Endodermal cell (in vitro differentiated cells): ENCODE measurements around the gene SERPINA12. TPM values are rescaled to one million over a fixed set of nuclear protein-coding genes. Genes with fewer than 3 reads are reported as not detected.

Source experiments
- DNase-seq: peaks from one replicate; pipeline ENCODE4 v3.0.0-alpha.2; 2017
- H3K27ac ChIP-seq: 2 replicates; pipeline ENCODE4 v1.5.1; 2013; ENCODE audit warnings: mild to moderate bottlenecking, low read depth, low read length, moderate library complexity
- H3K27me3 ChIP-seq: 2 replicates; pipeline ENCODE4 v1.6.1; 2013; ENCODE audit warnings: mild to moderate bottlenecking, low read length, moderate library complexity; ENCODE audit not compliant: insufficient read depth, control insufficient read depth, poor library complexity, severe bottlenecking
- H3K36me3 ChIP-seq: 2 replicates; pipeline ENCODE4 v1.7.0; 2013; ENCODE audit warnings: mild to moderate bottlenecking, low read length, moderate library complexity; ENCODE audit not compliant: control insufficient read depth, insufficient read depth
- H3K4me1 ChIP-seq: one replicate; pipeline ENCODE4 v1.7.0; 2013; ENCODE audit warnings: low read length; ENCODE audit not compliant: control insufficient read depth, insufficient read depth
- H3K4me3 ChIP-seq: 2 replicates; pipeline ENCODE4 v1.5.1; 2013; ENCODE audit warnings: mild to moderate bottlenecking, low read length, moderate library complexity
- H3K9ac ChIP-seq: 2 replicates; pipeline ENCODE4 v1.6.1; 2013; ENCODE audit warnings: mild to moderate bottlenecking, low read length, moderate library complexity; ENCODE audit not compliant: poor library complexity, severe bottlenecking; ENCODE audit errors: extremely low read depth
- H3K9me3 ChIP-seq: 2 replicates; pipeline ENCODE4 v1.6.1; 2013; ENCODE audit warnings: mild to moderate bottlenecking, low read length, moderate library complexity; ENCODE audit not compliant: control insufficient read depth
- H3K27ac Mint-ChIP-seq: 2 replicates; pipeline ENCODE4 v1.8.0; 2020; ENCODE audit warnings: mixed read lengths
- H3K27me3 Mint-ChIP-seq: 2 replicates; pipeline ENCODE4 v1.8.0; 2021; ENCODE audit warnings: mild to moderate bottlenecking, mixed read lengths; ENCODE audit not compliant: insufficient read depth
- H3K36me3 Mint-ChIP-seq: 2 replicates; pipeline ENCODE4 v1.8.0; 2020; ENCODE audit warnings: low read depth, mixed read lengths
- H3K4me1 Mint-ChIP-seq: 2 replicates; pipeline ENCODE4 v1.8.0; 2020; ENCODE audit warnings: mixed read lengths
- H3K4me3 Mint-ChIP-seq: 2 replicates; pipeline ENCODE4 v1.8.0; 2020; ENCODE audit warnings: mild to moderate bottlenecking, moderate library complexity, mixed read lengths
- H3K9me3 Mint-ChIP-seq: 2 replicates; pipeline ENCODE4 v1.8.0; 2020; ENCODE audit warnings: mild to moderate bottlenecking, mixed read lengths
- WGBS, 2 experiments: methylation state at CpG; one replicate each; pipeline versions ENCODE4 v1.1.5 to v1.1.7; 2013; ENCODE audit warnings: missing lambda C conversion rate in 2 of 2, mixed read lengths in 1 of 2; ENCODE audit not compliant: insufficient coverage in 1 of 2, insufficient read length in 1 of 2; 5-methylcytosine and 5-hydroxymethylcytosine counted together
- total RNA-seq, 2 donors: library from RNA; stranded (reverse); fragmentation: NEBNext Ultra II Directional in 1 of 2; extraction: Animal tissue kit (Norgen Biotek cat#: 25700) in 1 of 2; gene quantifications; 2 replicates in 1 of 2; 3 replicates in 1 of 2; pipeline ENCODE4 v1.2.1, GENCODE V29; 2021
- TF ChIP-seq, protein P1 (sequence below): fragments of 200-600 bp; sonication (generic); conservative IDR thresholded peaks from 2 replicates; pipeline ENCODE4 v1.5.0; 2021; ENCODE audit warnings: antibody characterized with exemption, mild to moderate bottlenecking

SERPINA12 gene
- total RNA-seq, 2 donors from 2014 or later: not detected

DNA sequence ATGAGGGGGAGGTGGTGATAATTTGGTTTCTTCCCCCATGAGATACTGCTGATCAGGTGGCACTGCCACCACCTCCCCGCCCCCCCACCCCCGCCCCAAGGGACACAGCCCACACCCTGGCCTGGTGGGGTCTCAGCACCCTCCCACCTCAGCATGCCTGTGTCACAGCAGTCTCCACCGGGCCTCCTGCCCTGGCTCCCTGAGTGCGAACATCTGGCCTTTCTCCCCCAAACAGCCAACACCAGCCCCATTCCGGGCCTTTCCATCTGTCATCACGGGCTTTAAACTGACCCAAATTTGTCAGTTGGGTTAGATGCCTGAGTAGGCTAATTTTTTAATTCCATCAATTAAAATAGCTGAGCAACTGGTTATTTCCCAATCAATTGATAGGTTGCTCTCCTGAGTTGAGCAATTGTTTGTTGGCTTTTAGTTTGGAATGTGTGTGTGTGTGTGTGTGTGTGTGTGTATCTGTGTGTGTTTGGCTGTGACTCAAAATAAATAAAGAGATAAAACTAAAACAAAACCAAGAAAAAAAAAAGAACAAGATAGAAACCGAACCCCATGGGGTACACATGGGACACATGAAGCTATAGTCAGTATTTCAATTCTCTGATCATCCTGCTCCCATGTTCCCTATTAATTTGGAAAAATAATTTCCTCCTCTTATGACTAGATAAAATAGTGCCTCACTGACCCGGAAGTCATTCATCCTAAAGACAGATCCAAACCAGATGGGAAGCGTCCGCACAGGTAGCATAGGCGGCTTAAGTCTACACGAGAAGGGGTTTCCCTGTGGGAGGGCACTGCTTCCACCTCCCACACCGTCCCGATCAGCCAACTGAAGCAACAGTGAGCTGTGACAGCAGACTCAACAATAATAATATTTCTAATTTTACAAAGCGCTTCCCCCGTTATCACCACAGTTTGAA lies 7.4 kb downstream of the SERPINA12 start:
- Histone ChIP-seq H3K9ac (no peak overlapping the region), H3K4me3 (no peak overlapping the region), H3K27me3 (peaks cover 18% of the 10 kb centered on the region), H3K4me1 (no peaks in the 10 kb centered on the region), H3K36me3 (no peaks in the 10 kb centered on the region), H3K9me3 (no peaks in the 10 kb centered on the region), H3K27ac (no peak overlapping the region)
- Mint-ChIP-seq H3K4me1 (no peaks in the 10 kb centered on the region), H3K9me3 (no peaks in the 10 kb centered on the region), H3K4me3 (no peak overlapping the region), H3K36me3 (no peaks in the 10 kb centered on the region), H3K27ac (no peak overlapping the region), H3K27me3 (peaks cover 22% of the 10 kb centered on the region)
- no peak for DNase-seq
- TF ChIP-seq, protein P1, sequence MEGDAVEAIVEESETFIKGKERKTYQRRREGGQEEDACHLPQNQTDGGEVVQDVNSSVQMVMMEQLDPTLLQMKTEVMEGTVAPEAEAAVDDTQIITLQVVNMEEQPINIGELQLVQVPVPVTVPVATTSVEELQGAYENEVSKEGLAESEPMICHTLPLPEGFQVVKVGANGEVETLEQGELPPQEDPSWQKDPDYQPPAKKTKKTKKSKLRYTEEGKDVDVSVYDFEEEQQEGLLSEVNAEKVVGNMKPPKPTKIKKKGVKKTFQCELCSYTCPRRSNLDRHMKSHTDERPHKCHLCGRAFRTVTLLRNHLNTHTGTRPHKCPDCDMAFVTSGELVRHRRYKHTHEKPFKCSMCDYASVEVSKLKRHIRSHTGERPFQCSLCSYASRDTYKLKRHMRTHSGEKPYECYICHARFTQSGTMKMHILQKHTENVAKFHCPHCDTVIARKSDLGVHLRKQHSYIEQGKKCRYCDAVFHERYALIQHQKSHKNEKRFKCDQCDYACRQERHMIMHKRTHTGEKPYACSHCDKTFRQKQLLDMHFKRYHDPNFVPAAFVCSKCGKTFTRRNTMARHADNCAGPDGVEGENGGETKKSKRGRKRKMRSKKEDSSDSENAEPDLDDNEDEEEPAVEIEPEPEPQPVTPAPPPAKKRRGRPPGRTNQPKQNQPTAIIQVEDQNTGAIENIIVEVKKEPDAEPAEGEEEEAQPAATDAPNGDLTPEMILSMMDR: no peak
- 89 to 95% methylated on average over 6 to 14 of the region's 16 CpGs for WGBS, 2 experiments

DNA sequence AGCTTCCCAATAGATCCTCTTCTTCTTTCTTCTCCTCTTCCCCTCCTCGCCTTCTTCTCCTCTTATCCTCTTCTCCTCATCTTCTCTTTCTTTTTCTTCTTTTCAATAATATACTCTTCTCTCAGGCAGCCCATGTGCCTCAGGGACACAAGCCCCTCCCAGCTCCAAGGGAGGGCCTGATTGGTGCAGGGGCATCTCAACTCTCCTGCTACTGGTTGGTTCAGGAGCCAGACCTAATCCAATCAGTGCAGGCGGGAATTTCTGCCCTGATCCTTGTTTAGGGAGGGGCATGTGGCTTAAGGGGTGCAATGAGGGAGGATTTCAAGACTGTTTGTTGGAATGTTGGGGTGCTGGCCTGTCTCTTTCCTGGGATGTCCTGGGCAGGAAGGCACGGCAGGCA lies 9.0 kb downstream of the SERPINA12 start:
- Mint-ChIP-seq H3K9me3 (no peaks in the 10 kb centered on the region), H3K27ac (no peak overlapping the region)
- 90 to 100% methylated on average over 1 to 3 of the region's 3 CpGs for WGBS, 2 experiments

DNA sequence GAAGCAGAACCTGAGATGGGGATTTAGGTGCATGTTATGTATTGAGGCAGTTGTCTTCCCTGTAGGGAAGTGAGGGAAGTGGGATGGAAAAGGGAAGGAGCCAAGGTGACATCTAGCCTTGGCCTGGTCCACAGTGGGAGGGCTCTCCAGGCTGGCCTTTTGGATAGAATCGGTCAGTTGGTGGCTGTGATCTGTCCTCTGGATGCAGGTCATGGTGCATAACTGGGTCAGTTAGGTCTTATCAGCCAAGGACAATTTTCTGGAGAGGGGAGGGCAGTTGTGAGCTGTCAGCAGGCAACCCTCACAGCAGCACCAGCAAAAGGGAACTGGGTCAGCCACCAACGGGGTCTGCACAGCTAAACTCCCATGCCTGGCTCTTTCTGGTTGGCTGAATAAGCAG lies 9.6 kb downstream of the SERPINA12 start:
- Histone ChIP-seq H3K27me3 (peaks cover 29% of the 10 kb centered on the region), H3K4me3 (no peak overlapping the region), H3K9me3 (no peaks in the 10 kb centered on the region), H3K36me3 (no peaks in the 10 kb centered on the region), H3K9ac (no peak overlapping the region), H3K4me1 (no peaks in the 10 kb centered on the region), H3K27ac (no peak overlapping the region)
- Mint-ChIP-seq H3K36me3 (no peaks in the 10 kb centered on the region), H3K27ac (no peak overlapping the region), H3K9me3 (no peaks in the 10 kb centered on the region), H3K4me1 (no peaks in the 10 kb centered on the region), H3K27me3 (peaks cover 32% of the 10 kb centered on the region), H3K4me3 (no peak overlapping the region)
- TF ChIP-seq, protein P1: no peak
- no peak for DNase-seq
- 93% methylated on average over 2 of the region's 2 CpGs; no CpG with 5 or more reads in 1 of the 2 experiments for WGBS, 2 experiments

More for the DNA sequence above, 9.0 kb downstream of the SERPINA12 start:
- Histone ChIP-seq H3K9me3 (no peaks in the 10 kb centered on the region), H3K36me3 (no peaks in the 10 kb centered on the region), H3K27ac (no peak overlapping the region), H3K4me1 (no peaks in the 10 kb centered on the region), H3K9ac (no peak overlapping the region), H3K27me3 (peaks cover 29% of the 10 kb centered on the region), H3K4me3 (no peak overlapping the region)
- Mint-ChIP-seq H3K36me3 (no peaks in the 10 kb centered on the region), H3K4me3 (no peak overlapping the region), H3K4me1 (no peaks in the 10 kb centered on the region), H3K27me3 (peaks cover 31% of the 10 kb centered on the region)
- TF ChIP-seq, protein P1: no peak
- no peak for DNase-seq
